HCT116 (cell line): ENCODE measurements around the gene MT2A. TPM values are rescaled to one million over a fixed set of nuclear protein-coding genes. Genes with fewer than 3 reads are reported as not detected.

Source experiments
- ATAC-seq: fragments of 200-7000 bp; cut with Tn5 transposase; 2 replicates; pipeline ENCODE4 v1.9.1; 2020; ENCODE audit warnings: mild to moderate bottlenecking, moderate library complexity
- BruUV-seq: library from RNA; stranded (reverse); fragments of 400-500 nt; replicated peaks from 2 replicates; lab custom pipeline; 2021; lab: Mats Ljungman, UMichigan
- CTCF ChIA-PET: fragments of 300-600 bp; sonication (Branson Sonifier 250); formaldehyde crosslinking; loops from one replicate; lab custom pipeline; 2021; ENCODE audit warnings: antibody characterized with exemption; lab: Charles Lee
- POLR2A ChIA-PET: fragments of 300-600, 350-600 bp; sonication (Branson Sonifier 250); formaldehyde crosslinking; loops from one replicate; lab custom pipeline; 2021; ENCODE audit warnings: antibody characterized with exemption; lab: Charles Lee
- RAD21 ChIA-PET, 2 experiments: fragments of 300-600 bp; sonication (Branson Sonifier 250); formaldehyde crosslinking; loops; one replicate each; lab custom pipeline; 2023; ENCODE audit warnings: low total read pairs in 2 of 2; ENCODE audit not compliant: uncharacterized antibody in 2 of 2, unreplicated experiment in 2 of 2, low non-redundant PET in 1 of 2; lab: Charles Lee
- DNase-seq: peaks from one replicate; pipeline ENCODE4 v3.0.0-alpha.2; 2010; ENCODE audit warnings: low read depth, low spot score
- H2AFZ ChIP-seq: fragments of 200-600 bp; shearing (Covaris generic), sonication (generic); 2 replicates; pipeline ENCODE4 v1.6.1; 2017; ENCODE audit warnings: low read depth, mixed run types, mixed read lengths, antibody characterized with exemption, low read length; ENCODE audit not compliant: poor library complexity, severe bottlenecking
- H3K27ac ChIP-seq: 2 replicates; pipeline ENCODE4 v1.5.1; 2012; ENCODE audit warnings: low read depth, low read length
- H3K27me3 ChIP-seq: fragments of 200-600 bp; sonication (generic); 2 replicates; pipeline ENCODE4 v1.6.1; 2016; ENCODE audit warnings: mixed run types, low read length, mixed read lengths; ENCODE audit not compliant: insufficient read depth
- H3K36me3 ChIP-seq, 2 experiments: fragments of 200-500 bp in 1 of 2; fragments of 200-600 bp in 1 of 2; sonication (Bioruptor generic) in 1 of 2; sonication (generic) in 1 of 2; 2 replicates each; pipeline versions ENCODE4 v1.5.1 to v1.6.1; 2014 to 2016; ENCODE audit warnings: low read length in 2 of 2, inconsistent platforms in 1 of 2, mixed read lengths in 1 of 2, mixed run types in 1 of 2; ENCODE audit not compliant: insufficient read depth in 2 of 2, control insufficient read depth in 1 of 2
- H3K4me1 ChIP-seq, 2 experiments: fragments of 200-600 bp in 1 of 2; sonication (generic) in 1 of 2; 2 replicates each; pipeline versions ENCODE4 v1.5.1 to v1.6.1; 2012 to 2017; ENCODE audit warnings: low read length in 2 of 2, inconsistent platforms in 1 of 2, mild to moderate bottlenecking in 1 of 2, mixed read lengths in 1 of 2, mixed run types in 1 of 2, moderate library complexity in 1 of 2; ENCODE audit not compliant: insufficient read depth in 2 of 2, control insufficient read depth in 1 of 2
- H3K4me2 ChIP-seq: fragments of 200-600 bp; sonication (generic); 2 replicates; pipeline ENCODE4 v1.6.1; 2017; ENCODE audit warnings: mixed run types, low read length, mixed read lengths
- H3K4me3 ChIP-seq, 2 experiments: fragments of 200-600 bp in 1 of 2; sonication (generic) in 1 of 2; replicated peaks in 1 of 2; 2 replicates each; pipeline ENCODE4 v1.5.1; 2011 to 2016; ENCODE audit warnings: low read length in 2 of 2, control low read depth in 1 of 2, low read depth in 1 of 2, mild to moderate bottlenecking in 1 of 2, mixed read lengths in 1 of 2, mixed run types in 1 of 2
- H3K79me2 ChIP-seq: fragments of 200-600 bp; sonication (generic); 2 replicates; pipeline ENCODE4 v1.6.1; 2017; ENCODE audit warnings: mild to moderate bottlenecking, mixed run types, low read length, moderate library complexity, mixed read lengths; ENCODE audit not compliant: insufficient read depth
- H3K9ac ChIP-seq: fragments of 200-600 bp; sonication (generic); 2 replicates; pipeline ENCODE4 v1.6.1; 2016; ENCODE audit warnings: low read length, mixed read lengths
- H3K9me2 ChIP-seq: fragments of 200-600 bp; sonication (generic), shearing (Covaris generic); 2 replicates; pipeline ENCODE4 v1.6.1; 2017; ENCODE audit warnings: mixed run types, mild to moderate bottlenecking, moderate library complexity; ENCODE audit not compliant: insufficient read depth
- H3K9me3 ChIP-seq, 2 experiments: fragments of 200-500 bp in 1 of 2; fragments of 200-600 bp in 1 of 2; sonication (Bioruptor generic) in 1 of 2; sonication (generic) in 1 of 2; 2 replicates each; pipeline ENCODE4 v1.6.1; 2014 to 2017; ENCODE audit warnings: low read length in 2 of 2, mixed read lengths in 2 of 2, inconsistent platforms in 1 of 2, low read depth in 1 of 2, mild to moderate bottlenecking in 1 of 2, mixed run types in 1 of 2, moderate library complexity in 1 of 2; ENCODE audit not compliant: control insufficient read depth in 1 of 2, insufficient read depth in 1 of 2
- H4K20me1 ChIP-seq: fragments of 200-600 bp; sonication (generic), shearing (Covaris generic); 2 replicates; pipeline ENCODE4 v1.6.1; 2017; ENCODE audit warnings: mixed run types, mild to moderate bottlenecking, moderate library complexity; ENCODE audit not compliant: insufficient read depth
- CBX3 ChIP-seq: IDR thresholded peaks from 2 replicates; pipeline ENCODE4 v1.6.1; 2012; ENCODE audit warnings: low read depth
- CEBPB ChIP-seq: IDR thresholded peaks from 2 replicates; pipeline ENCODE4 v1.6.1; 2012; ENCODE audit warnings: low read depth
- ELF1 ChIP-seq: IDR thresholded peaks from 2 replicates; pipeline ENCODE4 v1.6.1; 2012; ENCODE audit warnings: low read depth, borderline replicate concordance
- EZH2 ChIP-seq: fragments of 200-600 bp; sonication (generic); IDR thresholded peaks from 2 replicates; pipeline ENCODE4 v1.6.1; 2017; ENCODE audit warnings: antibody characterized with exemption, mixed run types
- JUND ChIP-seq: IDR thresholded peaks from 2 replicates; pipeline ENCODE4 v1.6.1; 2012
- REST ChIP-seq: IDR thresholded peaks from 2 replicates; pipeline ENCODE4 v1.6.1; 2012; ENCODE audit warnings: low read depth
- intact Hi-C: fragments of 100-400 bp; cut with micrococcal nuclease; formaldehyde crosslinking; loops from 2 replicates; pipeline ENCODE4 v1.10.0; 2022
- total RNA-seq: library from RNA; stranded (reverse); gene quantifications from one replicate; pipeline ENCODE4 v1.2.1, GENCODE V29; 2021; ENCODE audit not compliant: unreplicated experiment
- TF ChIP-seq, protein P1 (sequence below), 3 experiments: fragments of 200-600 bp in 1 of 3; sonication (generic) in 1 of 3; IDR thresholded peaks in 2 of 3; conservative IDR thresholded peaks in 1 of 3; 2 replicates each; pipeline ENCODE4 v1.5.1; 2012 to 2017; ENCODE audit warnings: low read depth in 2 of 3, low read length in 2 of 3, antibody characterized with exemption in 1 of 3, borderline replicate concordance in 1 of 3, control low read depth in 1 of 3, mild to moderate bottlenecking in 1 of 3, mixed read lengths in 1 of 3, mixed run types in 1 of 3, moderate library complexity in 1 of 3; ENCODE audit not compliant: insufficient read depth in 1 of 3

MT2A gene
- total RNA-seq, 1 experiment from 2014 or later: 710 TPM

DNA sequence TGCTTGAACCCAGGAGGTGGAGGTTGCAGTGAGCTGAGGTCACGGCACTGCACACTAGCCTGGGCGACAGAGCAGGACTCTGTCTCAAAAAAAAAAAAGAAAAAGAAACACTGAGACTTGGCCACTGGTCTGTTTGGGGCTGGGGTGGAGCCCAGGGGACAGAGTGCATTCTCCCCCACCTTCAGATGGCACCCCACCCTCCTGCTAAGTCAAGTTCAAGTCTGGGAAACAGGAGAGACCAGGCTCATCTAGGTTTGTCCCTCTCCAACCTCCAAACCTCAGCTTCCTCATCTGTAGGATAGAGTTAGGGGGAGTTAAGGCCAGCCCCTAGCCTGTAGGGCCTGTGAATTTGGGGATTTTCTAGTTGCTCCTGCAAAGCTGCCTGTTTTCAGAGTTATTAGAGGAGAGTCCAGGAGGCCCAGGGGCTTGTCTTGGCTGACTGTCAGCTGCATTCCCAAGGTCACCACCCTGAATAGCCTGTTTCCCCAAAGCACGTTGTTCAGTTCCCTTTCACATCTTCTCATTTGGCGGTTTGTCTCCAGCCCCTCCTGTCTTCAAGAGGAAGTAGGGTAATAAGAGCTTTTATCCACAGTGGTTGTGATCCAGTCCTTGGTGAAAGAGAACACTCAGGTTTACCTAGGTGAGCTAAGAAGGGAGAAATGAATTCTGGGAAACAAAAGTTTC lies 16.9 kb upstream of the MT2A start:
- no peaks in the 10 kb centered on the region for H3K9me2 ChIP-seq
- no peaks in the 10 kb centered on the region for H3K4me1 ChIP-seq
- no peak overlapping the region for H3K27ac ChIP-seq
- DNase-seq (no peak), ATAC-seq (no peak)
- H3K9me3 ChIP-seq: no peaks in the 10 kb centered on the region
- BruUV-seq: no TSS peak
- H3K9ac ChIP-seq: no peak overlapping the region
- 0 out of 2 replicates have a peak, but pooled peaks cover 3% of the 10 kb centered on the region for H3K27me3 ChIP-seq
- ChIA-PET CTCF (interaction anchor here (0.9 to 1.7 kb wide), 2 partner anchors 9 to 110 kb away, joined by 3 to 9 read pairs; no protein-coding TSS in a partner anchor), POLR2A (interaction anchor here (1.0 kb wide), 1 partner anchor 17 kb away, joined by 3 read pairs; the partner anchor contains the start of gene MT2A), RAD21 (no interaction called here)
- no peaks in the 10 kb centered on the region for H3K79me2 ChIP-seq
- H3K4me2 ChIP-seq: no peak overlapping the region
- H3K4me3 ChIP-seq: no peak overlapping the region
- TF ChIP-seq JUND (no peak), CEBPB (no peak), CBX3 (no peak), ELF1 (no peak), EZH2 (no peak), REST (no peak)
- TF ChIP-seq, protein P1, sequence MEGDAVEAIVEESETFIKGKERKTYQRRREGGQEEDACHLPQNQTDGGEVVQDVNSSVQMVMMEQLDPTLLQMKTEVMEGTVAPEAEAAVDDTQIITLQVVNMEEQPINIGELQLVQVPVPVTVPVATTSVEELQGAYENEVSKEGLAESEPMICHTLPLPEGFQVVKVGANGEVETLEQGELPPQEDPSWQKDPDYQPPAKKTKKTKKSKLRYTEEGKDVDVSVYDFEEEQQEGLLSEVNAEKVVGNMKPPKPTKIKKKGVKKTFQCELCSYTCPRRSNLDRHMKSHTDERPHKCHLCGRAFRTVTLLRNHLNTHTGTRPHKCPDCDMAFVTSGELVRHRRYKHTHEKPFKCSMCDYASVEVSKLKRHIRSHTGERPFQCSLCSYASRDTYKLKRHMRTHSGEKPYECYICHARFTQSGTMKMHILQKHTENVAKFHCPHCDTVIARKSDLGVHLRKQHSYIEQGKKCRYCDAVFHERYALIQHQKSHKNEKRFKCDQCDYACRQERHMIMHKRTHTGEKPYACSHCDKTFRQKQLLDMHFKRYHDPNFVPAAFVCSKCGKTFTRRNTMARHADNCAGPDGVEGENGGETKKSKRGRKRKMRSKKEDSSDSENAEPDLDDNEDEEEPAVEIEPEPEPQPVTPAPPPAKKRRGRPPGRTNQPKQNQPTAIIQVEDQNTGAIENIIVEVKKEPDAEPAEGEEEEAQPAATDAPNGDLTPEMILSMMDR (IDR thresholded peaks at IDR 0.05 in 2 of 3, conservative IDR thresholded peaks at IDR 0.05 in 1 of 3; ENCODE audit: borderline replicate concordance in 1 of 3, insufficient read depth in 1 of 3, low read depth in 2 of 3, low read length in 2 of 3): no peak
- intact Hi-C loops: no loop called here
- H3K36me3 ChIP-seq: no peaks in the 10 kb centered on the region
- no peaks in the 10 kb centered on the region for H4K20me1 ChIP-seq
- H2AFZ ChIP-seq: no peak overlapping the region
